Activated B cell treated with CpG ODN at 0.5 μM for 24 hours (primary cell): ENCODE data around the gene BSND. TPM values are rescaled to one million over a fixed set of nuclear protein-coding genes. Genes with fewer than 3 reads are reported as not detected.

Source experiments
- ATAC-seq: fragments of 200-7000 bp; cut with Tn5 transposase; one replicate; pipeline ENCODE4 v1.10.0; 2021; ENCODE audit warnings: low read depth, mild to moderate bottlenecking, moderate library complexity
- CTCF ChIA-PET: fragments of 350-600 bp; sonication (Branson Sonifier 250); formaldehyde crosslinking; loops from one replicate; lab custom pipeline; 2021; ENCODE audit warnings: antibody characterized with exemption; lab: Charles Lee
- POLR2A ChIA-PET: fragments of 350-600 bp; sonication (Branson Sonifier 250); formaldehyde crosslinking; loops from one replicate; lab custom pipeline; 2021; ENCODE audit warnings: antibody characterized with exemption; lab: Charles Lee
- DNase-seq: peaks from one replicate; pipeline ENCODE4 v3.0.0; 2022
- H3K27ac Mint-ChIP-seq: one replicate; pipeline ENCODE4 v1.8.0; 2020; ENCODE audit warnings: mixed read lengths
- H3K27me3 Mint-ChIP-seq: one replicate; pipeline ENCODE4 v1.8.0; 2021; ENCODE audit warnings: mixed read lengths
- H3K36me3 Mint-ChIP-seq: one replicate; pipeline ENCODE4 v1.8.0; 2021; ENCODE audit warnings: low read depth, mixed read lengths
- H3K4me1 Mint-ChIP-seq: one replicate; pipeline ENCODE4 v1.8.0; 2021; ENCODE audit warnings: mixed read lengths
- H3K4me3 Mint-ChIP-seq: one replicate; pipeline ENCODE4 v1.8.0; 2020; ENCODE audit warnings: mild to moderate bottlenecking, mixed read lengths
- H3K9me3 Mint-ChIP-seq: one replicate; pipeline ENCODE4 v1.8.0; 2020; ENCODE audit warnings: mixed read lengths
- CTCF ChIP-seq: fragments of 200-600 bp; IDR thresholded peaks from one replicate; pipeline ENCODE4 v1.8.0; 2022; ENCODE audit warnings: antibody characterized with exemption, mild to moderate bottlenecking
- intact Hi-C: fragments of 100-400 bp; cut with micrococcal nuclease; formaldehyde crosslinking; loops from one replicate; pipeline ENCODE4 v1.15.1; 2024
- total RNA-seq: library from RNA; stranded (reverse); gene quantifications from 2 replicates; pipeline ENCODE4 v1.2.3, GENCODE V29; 2022

BSND gene
- total RNA-seq, 1 donor from 2014 or later: not detected

- H3K27ac Mint-ChIP-seq: no peak overlapping the region
- H3K4me1 Mint-ChIP-seq: no peaks in the 10 kb centered on the region
- intact Hi-C loops: no loop called here
- CTCF ChIA-PET: no interaction called here
- no peak for TF ChIP-seq CTCF
- no peaks in the 10 kb centered on the region for H3K9me3 Mint-ChIP-seq
- H3K36me3 Mint-ChIP-seq: no peaks in the 10 kb centered on the region
- H3K27me3 Mint-ChIP-seq: peaks cover 21% of the 10 kb centered on the region
- POLR2A ChIA-PET: no interaction called here
- DNase-seq (no peak), ATAC-seq (no peak)
- no peak overlapping the region for H3K4me3 Mint-ChIP-seq
These were observed 14.4 kb upstream of the BSND start for GRCh38 chr1:54984131-54984842.

- POLR2A ChIA-PET: no interaction called here
- no peak for TF ChIP-seq CTCF
These were observed 13.2 kb upstream of the BSND start for GRCh38 chr1:54985556-54985955.

GRCh38 chr1:54986025-54986424 is 12.7 kb upstream of the BSND start:
- ATAC-seq: no peak

More at GRCh38 chr1:54985556-54985955, 13.2 kb upstream of the BSND start:
- Mint-ChIP-seq H3K9me3 (no peaks in the 10 kb centered on the region), H3K27me3 (peaks cover 16% of the 10 kb centered on the region), H3K4me3 (no peak overlapping the region), H3K4me1 (no peaks in the 10 kb centered on the region), H3K36me3 (no peaks in the 10 kb centered on the region), H3K27ac (no peak overlapping the region)
- CTCF ChIA-PET: no interaction called here
- intact Hi-C loops: no loop called here
- ATAC-seq: no peak
- DNase-seq: no peak

GRCh38 chr1:54986533-54986932 is 12.2 kb upstream of the BSND start:
- no peak for DNase-seq
- H3K4me3 Mint-ChIP-seq: no peak overlapping the region
- no peak overlapping the region for H3K27ac Mint-ChIP-seq
- ChIA-PET POLR2A (no interaction called here), CTCF (no interaction called here)
- H3K4me1 Mint-ChIP-seq: no peaks in the 10 kb centered on the region
- H3K27me3 Mint-ChIP-seq: peaks cover 13% of the 10 kb centered on the region
- no peak for TF ChIP-seq CTCF
- no peaks in the 10 kb centered on the region for H3K9me3 Mint-ChIP-seq
- no peak for ATAC-seq
- H3K36me3 Mint-ChIP-seq: no peaks in the 10 kb centered on the region
- intact Hi-C loops: no loop called here

More at GRCh38 chr1:54986025-54986424, 12.7 kb upstream of the BSND start:
- no peak for TF ChIP-seq CTCF
- Mint-ChIP-seq H3K9me3 (no peaks in the 10 kb centered on the region), H3K27me3 (peaks cover 15% of the 10 kb centered on the region), H3K36me3 (no peaks in the 10 kb centered on the region), H3K4me1 (no peaks in the 10 kb centered on the region), H3K4me3 (no peak overlapping the region), H3K27ac (no peak overlapping the region)
- ChIA-PET CTCF (no interaction called here), POLR2A (no interaction called here)
- DNase-seq: no peak
- intact Hi-C loops: no loop called here

- no peak for DNase-seq
- Mint-ChIP-seq H3K4me1 (no peaks in the 10 kb centered on the region), H3K9me3 (no peaks in the 10 kb centered on the region), H3K4me3 (no peak overlapping the region), H3K36me3 (no peaks in the 10 kb centered on the region), H3K27ac (no peak overlapping the region), H3K27me3 (peaks cover 9% of the 10 kb centered on the region)
- CTCF ChIA-PET: no interaction called here
- TF ChIP-seq CTCF: no peak
- ATAC-seq: no peak
- POLR2A ChIA-PET: no interaction called here
- intact Hi-C loops: no loop called here
These were observed 11.3 kb upstream of the BSND start for GRCh38 chr1:54987427-54987826.
